Gastroesophageal sphincter (tissue), 3 donors: Measurements from ENCODE around the gene AFP.

Experiments used
- POLR2A ChIP-seq, 2 donors: fragments of 450-650 bp; IDR thresholded peaks; one replicate each; pipeline ENCODE4 v1.6.1; 2017; ENCODE audit warnings: antibody characterized with exemption in 2 of 2, mild to moderate bottlenecking in 2 of 2, moderate library complexity in 1 of 2
- POLR2AphosphoS5 ChIP-seq: sonication (generic); formaldehyde crosslinking; IDR thresholded peaks from one replicate; pipeline ENCODE4 v1.6.1; 2017; ENCODE audit warnings: antibody characterized with exemption
- TF ChIP-seq, protein P1 (sequence below), 4 experiments: fragments of 200-600 bp in 2 of 4; fragments of 450-650 bp in 2 of 4; sonication (generic) in 1 of 4; IDR thresholded peaks; one replicate each; pipeline ENCODE4 v1.5.1; 2017 to 2019; ENCODE audit warnings: antibody characterized with exemption in 4 of 4, mild to moderate bottlenecking in 2 of 4, moderate library complexity in 2 of 4

GRCh38 chr4:73440653-73441052 lies 4.6 kb downstream of the AFP start:
- no peak for TF ChIP-seq POLR2A (IDR thresholded peaks at IDR 0.05)
- TF ChIP-seq, protein P1, sequence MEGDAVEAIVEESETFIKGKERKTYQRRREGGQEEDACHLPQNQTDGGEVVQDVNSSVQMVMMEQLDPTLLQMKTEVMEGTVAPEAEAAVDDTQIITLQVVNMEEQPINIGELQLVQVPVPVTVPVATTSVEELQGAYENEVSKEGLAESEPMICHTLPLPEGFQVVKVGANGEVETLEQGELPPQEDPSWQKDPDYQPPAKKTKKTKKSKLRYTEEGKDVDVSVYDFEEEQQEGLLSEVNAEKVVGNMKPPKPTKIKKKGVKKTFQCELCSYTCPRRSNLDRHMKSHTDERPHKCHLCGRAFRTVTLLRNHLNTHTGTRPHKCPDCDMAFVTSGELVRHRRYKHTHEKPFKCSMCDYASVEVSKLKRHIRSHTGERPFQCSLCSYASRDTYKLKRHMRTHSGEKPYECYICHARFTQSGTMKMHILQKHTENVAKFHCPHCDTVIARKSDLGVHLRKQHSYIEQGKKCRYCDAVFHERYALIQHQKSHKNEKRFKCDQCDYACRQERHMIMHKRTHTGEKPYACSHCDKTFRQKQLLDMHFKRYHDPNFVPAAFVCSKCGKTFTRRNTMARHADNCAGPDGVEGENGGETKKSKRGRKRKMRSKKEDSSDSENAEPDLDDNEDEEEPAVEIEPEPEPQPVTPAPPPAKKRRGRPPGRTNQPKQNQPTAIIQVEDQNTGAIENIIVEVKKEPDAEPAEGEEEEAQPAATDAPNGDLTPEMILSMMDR (IDR thresholded peaks at IDR 0.05): no peak
- no peak for TF ChIP-seq POLR2AphosphoS5
